GM18498 (cell line): Measurements from ENCODE around the gene DNAH14.
"Not testable (repeated sequence)": the region's sequence is repeated elsewhere in the genome, so short reads cannot be mapped to it uniquely, and the experiment has no call there.

Source experiments
- ATAC-seq: cut with Tn5 transposase; IDR thresholded peaks from one replicate; pipeline ENCODE4 v1.9.1; 2021; ENCODE audit warnings: mild to moderate bottlenecking, moderate library complexity; ENCODE audit not compliant: unreplicated experiment

The DNAH14 gene

DNA sequence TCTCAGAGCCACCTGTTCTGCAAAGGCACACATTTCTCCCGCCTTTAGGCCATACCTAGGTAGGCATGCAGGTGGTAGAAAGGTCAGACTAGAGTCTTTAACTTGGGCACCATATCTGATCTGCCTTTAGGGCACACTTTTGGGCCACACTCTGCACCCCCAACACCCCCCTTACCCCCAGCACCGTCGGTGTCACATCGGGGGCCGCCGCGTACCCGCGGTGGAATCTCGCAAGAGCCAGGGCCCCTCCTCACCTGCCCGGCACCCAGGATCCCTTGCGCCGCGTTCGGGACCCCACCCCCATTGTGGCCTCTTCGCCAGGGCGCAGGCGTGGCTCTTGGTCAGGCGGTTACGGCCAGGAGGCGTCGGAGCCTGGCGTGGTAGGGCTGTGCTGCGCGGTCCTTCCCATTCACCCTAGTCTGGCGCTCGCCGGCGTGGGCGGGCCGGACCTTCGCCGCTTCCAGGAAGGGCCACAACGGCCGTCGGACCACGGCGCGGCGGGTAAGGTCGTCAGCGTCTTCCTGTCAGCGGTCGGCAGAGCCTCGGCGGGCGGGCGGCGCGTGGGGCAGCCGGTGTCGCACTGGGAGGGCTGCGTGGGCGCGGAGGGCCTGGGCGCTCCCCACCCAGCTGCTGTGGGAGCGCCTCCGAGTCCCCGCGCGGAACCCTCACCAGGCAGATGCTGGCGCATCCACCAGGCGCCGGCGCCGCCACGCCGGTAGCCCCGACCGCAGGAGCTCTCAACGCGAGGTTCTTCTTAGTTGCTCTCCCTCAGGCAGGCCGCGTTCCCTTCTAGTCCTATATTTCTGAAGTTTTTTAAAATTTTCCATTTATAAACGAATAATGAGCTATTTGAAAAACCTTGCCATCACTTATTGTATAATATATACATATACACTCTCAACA lies at the start of gene DNAH14:
TSS of gene DNAH14 (plus strand) at position 341 of the 903 bp plus-strand sequence. CDS start 23,028 bp downstream, outside the sequence.
- peak; percentile 72 for ATAC-seq

DNA sequence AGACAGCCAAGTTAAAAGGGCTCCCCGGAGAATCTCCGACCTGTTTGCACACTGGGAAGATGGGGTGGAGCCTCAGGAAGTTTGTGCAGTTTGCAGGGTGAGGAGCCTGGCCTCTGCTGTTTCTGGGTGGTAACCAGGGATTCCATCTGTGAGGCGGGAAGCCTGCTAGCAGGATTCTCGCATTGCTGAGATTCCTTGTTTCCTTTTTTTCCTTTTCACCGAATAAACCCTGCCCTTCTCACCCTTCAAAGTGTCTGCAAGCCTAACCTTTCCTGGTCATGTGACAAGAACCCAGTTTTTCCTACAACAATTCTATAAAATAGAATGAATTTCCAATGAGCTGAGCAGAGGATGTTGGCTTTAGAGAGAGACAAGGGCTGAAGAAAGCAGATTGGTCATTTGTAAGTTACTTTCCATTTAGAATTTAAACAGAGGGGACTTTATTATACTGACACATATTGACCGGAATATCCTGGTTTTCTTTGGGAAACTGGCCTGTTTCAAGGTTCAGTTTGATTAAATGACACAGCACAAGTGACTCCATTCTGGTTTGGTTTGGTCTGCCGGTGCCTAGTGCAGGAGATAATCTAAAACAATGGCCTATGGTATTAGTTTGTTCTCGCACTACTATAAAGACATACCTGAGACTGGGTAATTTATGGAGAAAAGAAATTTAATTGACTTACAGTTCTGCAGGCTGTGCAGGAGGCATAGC lies 48.7 kb upstream of the DNAH14 start:
- ATAC-seq = no peak

DNA sequence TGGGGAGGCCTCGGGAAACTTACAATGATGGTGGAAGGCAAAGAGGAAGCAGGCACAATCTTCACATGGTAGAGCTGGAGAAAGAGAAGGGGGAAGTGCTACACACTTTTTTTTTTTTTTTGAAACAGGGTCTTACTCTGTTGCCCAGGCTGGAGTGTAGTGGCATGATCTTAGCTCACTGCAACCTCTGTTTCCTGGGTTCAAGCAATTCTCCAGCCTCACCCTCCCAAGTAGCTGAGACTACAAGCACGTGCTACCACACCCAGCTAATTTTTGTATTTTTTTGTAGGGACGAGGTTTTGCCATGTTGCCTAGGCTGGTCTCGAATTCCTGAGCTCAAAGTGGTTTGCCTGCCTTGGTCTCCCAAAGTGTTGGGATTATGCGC lies 48.2 kb upstream of the DNAH14 start:
- not testable (repeated sequence) for ATAC-seq

DNA sequence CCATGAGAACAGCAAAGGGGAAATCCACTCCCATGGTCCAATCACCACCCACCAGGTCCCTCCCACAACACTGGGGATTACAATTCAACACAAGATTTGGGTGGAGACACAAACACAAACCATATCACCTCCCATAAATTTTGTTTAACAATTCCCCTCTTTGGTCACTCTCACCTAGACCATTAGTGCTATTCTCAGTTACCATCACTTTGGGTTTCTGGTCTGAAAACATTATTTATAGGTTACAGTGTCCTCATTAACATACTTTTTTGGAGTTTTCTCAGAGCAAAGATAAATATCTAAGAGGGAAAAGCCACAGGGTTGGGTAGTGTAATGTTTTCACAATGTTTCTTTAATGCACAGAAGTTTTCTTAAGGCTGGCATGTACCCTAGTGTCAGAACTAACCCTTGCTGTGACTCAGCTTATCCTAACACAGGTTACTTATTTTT lies 47.7 kb upstream of the DNAH14 start:
- ATAC-seq = no peak

DNA sequence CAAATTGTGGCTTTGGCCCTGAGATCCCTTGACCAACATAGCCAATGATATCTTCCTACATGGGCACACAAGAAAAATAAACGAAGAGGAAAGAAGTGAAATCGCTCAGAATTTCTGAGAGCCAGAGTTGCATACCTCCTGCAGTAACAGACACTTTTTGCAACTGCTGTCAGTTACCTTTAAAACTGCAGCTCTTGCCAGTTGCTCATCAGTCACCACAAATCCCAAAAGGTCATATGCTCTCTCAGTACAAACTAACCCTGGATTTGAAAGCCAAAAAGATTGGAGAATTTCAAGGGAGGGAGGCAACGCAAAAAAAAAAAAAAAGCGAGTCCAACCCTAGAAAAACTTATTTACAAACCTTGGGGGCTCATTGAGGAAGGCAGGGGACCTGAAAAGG lies 47.2 kb upstream of the DNAH14 start:
- ATAC-seq = no peak

DNA sequence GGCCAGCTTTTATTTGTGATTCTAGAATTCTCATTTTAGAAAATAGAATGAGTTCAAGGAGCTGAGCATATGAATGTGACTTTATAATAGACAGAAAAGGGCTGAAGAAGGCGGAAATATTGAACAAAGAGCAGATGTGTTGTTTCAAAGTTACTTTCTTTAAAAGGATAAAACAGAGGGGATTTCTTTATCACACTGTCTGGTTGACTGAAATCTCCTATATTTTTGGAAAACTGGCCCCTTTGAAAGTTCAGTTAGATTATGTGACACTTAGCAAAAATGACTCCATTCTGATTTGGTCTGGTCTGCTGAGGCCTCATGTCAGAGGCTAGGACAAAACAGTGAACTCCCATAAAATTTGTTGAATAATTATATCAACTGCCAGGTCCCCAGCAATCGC lies 46.4 kb upstream of the DNAH14 start:
- ATAC-seq = no peak

DNA sequence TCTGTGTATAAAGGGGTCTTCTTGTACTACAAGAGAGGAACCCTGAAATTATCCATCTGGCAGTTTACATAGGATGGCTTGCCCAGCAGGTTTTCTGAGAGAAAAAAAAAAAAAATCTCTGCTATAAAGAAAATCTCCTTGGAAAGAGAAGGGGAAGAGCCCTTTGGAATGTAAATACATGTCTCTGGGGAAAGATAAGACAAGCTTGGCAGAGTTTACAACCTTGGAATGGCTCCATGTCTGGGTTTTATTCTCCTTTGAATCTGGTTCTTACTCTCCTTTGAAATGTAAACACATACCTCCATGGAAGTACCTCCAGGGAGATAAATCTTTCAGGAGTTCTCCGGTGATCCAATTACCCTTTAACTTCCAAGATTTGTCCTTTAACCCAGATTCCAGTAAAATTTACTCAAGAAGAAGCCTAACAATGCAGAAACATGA lies 45.1 kb upstream of the DNAH14 start:
- ATAC-seq = no peak

DNA sequence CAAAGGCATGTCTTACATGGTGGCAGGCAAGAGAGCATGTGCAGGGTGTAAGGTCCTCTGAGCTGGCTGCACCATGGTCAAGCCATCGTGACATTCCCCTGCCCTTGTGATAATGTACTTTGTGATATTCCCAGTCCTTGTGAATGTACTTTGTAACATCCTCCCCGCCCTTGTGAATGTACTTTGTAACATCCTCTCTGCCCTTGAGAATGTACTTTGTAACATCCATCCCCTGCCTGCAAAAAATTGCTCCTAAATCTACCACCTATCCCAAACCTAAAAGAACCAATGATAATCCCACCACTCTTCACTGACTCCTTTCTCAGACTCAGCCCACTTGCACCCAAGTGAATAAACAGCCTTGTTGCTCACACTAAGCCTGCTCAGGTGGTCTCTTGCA lies 44.1 kb upstream of the DNAH14 start:
- not testable (repeated sequence) for ATAC-seq

DNA sequence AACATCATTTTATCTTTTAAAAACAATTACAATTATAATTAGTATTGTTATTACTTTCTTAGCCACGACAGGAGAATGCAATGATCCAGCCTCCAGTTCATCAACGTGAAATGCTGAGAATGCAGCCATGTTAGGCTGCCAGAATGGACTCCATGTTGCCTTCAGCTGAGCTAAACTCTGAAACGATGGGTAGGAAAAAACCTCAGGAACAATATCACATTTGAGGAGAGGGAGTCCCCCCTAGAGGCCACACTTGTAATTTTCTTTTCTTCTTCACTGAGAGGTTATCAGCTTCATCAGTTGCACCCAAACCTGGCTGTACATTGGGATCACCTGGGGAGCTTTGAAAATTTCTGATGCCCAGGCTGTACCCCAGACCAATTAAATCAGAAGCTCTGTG lies 34.6 kb upstream of the DNAH14 start:
- no peak for ATAC-seq

DNA sequence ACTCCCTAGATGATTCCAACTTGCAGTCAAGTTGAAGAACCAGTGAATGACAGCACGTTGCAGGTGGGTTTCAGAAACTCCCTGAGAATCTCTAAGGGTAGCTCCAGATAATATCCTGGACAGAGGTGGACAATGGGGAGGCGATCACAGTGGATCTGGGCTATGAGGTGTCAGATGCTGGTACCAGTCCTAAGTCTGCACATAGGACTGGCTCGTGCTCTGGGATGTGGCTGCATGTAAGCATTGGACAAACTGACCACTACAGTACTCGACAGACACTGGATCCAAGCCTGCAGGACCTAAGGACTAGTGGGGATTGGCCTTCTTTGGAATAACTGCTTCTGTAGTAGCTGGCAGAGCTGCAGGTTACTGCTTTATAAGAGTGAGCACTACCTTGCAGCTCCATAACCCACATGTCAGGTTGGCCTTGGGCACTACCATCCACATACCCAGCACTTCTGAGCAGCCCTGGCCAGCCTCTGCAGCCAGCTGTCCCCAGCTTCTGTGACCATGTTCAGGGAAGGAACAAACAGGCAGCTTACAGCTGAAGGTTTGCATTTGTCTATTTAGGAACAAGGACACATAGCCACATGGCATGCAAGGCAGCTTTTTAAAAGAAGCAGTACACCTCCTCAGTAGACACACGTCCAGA lies 33.2 kb upstream of the DNAH14 start:
- no peak for ATAC-seq

DNA sequence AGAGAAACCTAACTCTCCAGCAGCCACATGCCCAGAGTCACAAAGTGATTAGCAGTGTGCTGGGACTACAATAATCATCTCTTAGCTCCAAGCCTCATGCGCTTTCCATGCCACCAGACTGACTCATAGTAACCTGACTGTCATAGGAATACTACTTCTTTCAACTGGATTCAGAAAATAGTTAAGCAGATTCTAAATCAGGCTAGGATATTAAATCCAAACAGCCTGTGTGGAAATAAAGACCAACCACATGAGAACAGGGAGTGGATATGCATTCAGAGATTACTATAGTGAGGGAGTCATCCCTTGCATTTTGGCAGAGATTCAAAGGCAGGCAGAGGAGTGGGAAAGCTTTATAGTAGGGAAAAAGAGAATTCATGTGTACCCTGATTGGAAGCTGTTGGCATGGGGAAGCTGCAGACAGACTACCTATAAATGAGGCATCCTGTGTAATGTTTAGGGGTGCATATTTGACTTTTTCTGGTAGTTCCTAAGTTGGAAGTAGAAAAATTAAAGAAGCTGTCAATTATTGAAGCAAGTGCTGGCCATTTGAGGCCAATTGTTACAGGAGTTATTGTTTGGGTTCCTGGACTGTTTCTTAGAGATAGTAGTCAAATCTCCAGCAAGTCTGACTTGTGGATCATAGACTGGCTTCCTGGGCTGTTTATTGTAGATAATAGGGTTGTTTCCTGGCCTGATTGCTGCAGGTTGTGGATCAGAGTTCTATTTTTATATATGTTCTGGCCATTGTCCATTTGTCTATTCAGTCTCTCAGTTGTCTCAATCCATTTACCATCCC lies 31.7 kb upstream of the DNAH14 start:
- ATAC-seq = no peak

DNA sequence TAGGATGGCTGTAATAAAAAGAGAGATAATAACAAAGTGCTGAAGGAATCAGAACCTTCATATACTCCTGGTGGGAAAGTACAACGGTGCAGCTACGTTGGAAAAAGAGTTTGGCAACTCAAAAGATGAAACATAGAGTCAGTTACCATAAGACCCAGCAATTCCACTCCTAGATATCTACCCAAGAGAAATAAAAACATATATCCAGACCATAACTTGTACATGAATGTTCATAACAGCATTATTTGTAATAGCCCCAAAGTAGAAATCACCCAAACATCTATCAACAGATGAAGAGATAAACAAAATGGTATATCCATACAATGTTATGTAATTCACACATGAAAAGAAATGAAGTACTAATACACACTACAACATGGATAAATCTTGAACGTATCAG lies 30.5 kb upstream of the DNAH14 start:
- ATAC-seq = no peak

DNA sequence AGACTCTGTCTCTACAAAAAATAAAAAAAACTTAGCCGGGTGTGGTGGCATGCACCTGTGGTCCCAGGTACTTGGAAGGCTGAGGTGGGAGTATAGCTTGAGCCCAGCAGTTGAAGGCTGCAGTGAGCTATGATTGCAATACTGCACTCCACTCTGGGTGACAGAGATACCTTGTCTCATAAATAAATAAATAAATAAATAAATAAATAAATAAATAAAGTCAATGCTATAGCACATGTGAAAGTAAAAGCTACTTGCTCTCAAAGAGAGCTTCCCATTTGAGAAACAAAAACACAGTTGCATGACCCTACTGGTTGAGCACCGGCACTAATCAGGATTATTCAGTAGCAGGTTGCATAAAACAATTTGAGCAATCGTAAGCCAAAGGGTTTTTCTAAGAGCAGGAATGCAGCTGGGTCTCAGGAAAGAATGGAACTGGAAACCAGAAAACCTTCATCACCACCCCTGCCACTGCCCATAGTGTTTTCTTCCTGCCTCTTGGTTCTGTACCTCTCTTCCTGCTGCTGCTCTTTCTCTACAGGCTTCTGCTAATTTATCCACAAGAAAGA lies 29.3 kb upstream of the DNAH14 start:
- no peak for ATAC-seq

DNA sequence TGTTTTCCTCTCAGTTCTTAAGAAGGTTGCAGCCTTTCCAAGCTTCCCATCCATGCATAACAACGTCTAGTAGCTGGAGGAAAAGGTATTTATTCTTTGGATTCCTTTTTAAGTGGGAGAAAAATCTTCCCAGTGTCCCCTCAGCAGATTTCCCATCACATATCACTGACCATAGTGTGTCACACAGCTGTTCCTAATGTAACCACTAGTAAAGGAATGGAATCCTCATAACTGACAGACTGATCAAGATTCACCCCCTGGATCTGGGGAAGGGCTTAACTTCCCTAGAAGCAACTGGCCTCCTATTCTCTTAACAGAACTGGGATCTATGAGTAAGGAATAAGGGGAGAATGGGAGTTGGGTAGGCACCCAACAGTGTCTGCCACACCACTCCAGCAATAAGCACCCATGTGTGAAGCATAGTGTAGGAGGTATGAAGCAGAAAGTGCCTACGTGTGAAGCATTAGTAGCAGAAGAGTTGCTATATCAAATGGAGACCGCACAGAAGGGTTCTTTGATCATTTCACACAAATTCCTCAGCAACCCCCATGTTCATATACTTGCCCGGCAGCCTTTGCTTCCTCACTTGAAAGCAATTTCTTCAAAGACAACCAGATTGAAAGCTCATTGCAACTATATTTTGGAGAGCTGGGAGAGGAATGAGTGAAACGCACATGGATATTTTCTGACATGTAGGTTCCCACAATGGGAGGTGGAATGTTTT lies 28.2 kb upstream of the DNAH14 start:
- no peak for ATAC-seq

DNA sequence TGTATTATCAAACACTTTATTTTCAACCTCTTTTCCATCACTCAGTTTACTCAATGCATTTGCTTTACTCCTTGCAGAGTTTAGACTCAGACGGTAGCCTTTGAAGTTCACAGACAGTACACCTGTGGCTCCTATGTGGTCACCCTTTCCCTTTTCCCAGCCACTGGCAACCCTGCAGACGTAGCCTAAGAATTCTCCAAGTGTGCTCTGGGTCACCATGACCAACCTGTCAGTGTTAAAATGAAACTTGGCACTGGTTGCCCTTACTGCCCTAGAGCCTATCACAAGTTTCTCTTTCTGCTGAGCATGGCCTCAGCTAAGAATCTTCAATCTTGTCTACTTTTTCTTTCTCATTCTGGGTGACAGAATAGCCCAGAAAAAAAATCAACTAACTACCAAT lies 25.5 kb upstream of the DNAH14 start:
- ATAC-seq = no peak

DNA sequence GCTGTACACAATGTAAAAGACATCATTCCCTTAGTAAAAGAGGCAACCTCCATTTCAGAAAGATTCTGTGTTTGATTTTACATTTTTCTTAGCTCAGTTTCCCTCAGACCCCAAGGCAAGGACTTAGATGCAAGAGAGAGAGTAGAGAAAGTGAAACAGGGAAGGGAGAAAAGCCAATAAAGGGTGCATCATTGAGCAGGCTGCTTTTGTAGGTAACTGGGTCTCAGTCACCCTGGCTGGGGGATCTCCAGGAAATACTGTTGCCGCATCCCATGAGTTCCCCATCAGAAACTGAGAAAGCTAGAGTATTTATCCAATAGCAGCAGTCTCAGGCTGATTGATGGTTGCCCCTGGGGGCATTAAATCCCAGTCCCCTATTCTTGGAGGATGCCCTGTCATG lies 23.1 kb upstream of the DNAH14 start:
- no peak for ATAC-seq

DNA sequence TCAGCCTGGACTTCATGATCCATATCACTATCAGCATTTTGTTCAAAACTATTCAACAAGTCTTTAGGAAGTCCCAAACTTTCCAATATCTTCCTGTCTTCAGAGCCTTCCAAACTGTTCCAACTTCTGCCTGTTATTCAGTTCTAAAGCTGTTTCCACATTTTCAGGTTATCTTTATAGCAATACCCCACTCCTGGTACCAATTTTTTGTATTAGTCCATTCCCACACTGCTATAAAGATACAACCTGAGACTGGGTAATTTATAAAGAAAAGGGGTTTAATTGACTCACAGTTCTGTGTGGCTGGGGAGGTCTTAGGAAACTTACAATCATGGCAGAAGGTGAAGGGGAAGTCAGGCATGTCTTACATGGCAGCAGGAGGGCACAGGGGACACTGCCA lies 18.3 kb upstream of the DNAH14 start:
- ATAC-seq = no peak

DNA sequence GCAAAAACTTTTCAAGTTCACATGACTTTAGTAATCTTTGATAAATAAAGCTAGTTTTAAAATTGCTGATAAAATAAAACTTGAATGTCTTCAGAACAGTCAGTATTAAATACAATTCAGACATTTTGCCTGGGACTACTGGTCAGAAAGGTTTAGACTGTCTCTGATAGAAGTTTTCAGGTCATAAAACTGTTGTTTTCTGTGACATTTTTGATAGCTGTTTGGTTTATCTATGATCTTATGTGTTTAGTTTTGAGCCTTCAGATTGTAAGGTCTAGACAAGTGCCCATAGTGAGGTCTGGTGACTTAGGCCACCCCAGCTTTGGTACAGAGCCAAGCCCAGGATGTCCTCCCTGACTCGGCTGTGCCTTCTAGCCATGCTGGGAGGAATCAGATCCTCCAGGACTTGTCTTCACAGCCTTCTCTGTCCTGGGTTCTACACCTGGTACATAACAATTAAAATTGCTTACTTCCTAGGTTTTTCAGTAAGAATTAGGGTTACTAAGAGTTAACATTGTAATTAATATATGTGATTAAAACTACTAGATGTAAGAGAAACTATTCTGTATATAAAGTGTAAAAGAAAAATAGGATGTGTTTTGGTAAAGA lies 15.1 kb upstream of the DNAH14 start:
- ATAC-seq = no peak

DNA sequence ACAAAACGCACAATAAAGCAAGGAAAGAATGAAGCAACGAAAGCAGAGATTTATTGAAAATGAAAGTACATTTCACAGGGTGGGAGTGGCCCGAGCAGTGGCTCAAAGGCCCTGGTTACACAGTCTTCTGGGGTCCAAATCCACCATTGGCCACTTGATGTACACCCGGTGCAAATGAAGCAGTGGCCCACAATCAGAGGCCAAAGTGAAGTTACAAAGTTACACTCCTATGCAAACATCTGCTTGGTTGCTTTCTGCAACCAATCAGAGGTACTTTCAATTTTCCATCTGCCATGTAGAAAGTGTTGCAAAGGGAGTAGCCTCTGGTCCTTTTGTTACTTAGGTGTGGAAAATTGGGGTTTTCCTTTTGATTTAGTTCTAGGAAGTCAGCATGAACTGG lies 10.0 kb upstream of the DNAH14 start:
- ATAC-seq = no peak
